Loucy (cell line): ENCODE results near the gene KIRREL3.

Source experiments
- H2AFZ ChIP-seq: fragments of 200-600 bp; sonication (generic); 2 replicates; pipeline ENCODE4 v1.6.0; 2016; ENCODE audit warnings: antibody characterized with exemption, mild to moderate bottlenecking, low read length, moderate library complexity
- H3F3A ChIP-seq: fragments of 200-600 bp; 2 replicates; pipeline ENCODE4 v1.6.0; 2016; ENCODE audit warnings: antibody characterized with exemption, low read depth, mild to moderate bottlenecking
- H3K27me3 ChIP-seq: fragments of 200-600 bp; sonication (generic); 2 replicates; pipeline ENCODE4 v1.6.1; 2014; ENCODE audit warnings: low read length, mild to moderate bottlenecking; ENCODE audit not compliant: insufficient read depth, poor library complexity, severe bottlenecking
- H3K36me3 ChIP-seq: fragments of 200-600 bp; sonication (generic); 2 replicates; pipeline ENCODE4 v1.6.1; 2016; ENCODE audit warnings: low read length; ENCODE audit not compliant: insufficient read depth
- H3K4me1 ChIP-seq: fragments of 200-600 bp; sonication (generic); 2 replicates; pipeline ENCODE4 v1.5.1; 2014; ENCODE audit warnings: low read length, mild to moderate bottlenecking; ENCODE audit not compliant: insufficient read depth, poor library complexity, severe bottlenecking
- H3K4me2 ChIP-seq: fragments of 200-600 bp; sonication (generic); 2 replicates; pipeline ENCODE4 v1.6.0; 2014; ENCODE audit warnings: antibody characterized with exemption, low read length, low read depth, mild to moderate bottlenecking; ENCODE audit not compliant: poor library complexity, severe bottlenecking
- H3K4me3 ChIP-seq: fragments of 200-600 bp; sonication (generic); 2 replicates; pipeline ENCODE4 v1.5.1; 2014; ENCODE audit warnings: low read length, mild to moderate bottlenecking, mixed read lengths; ENCODE audit not compliant: poor library complexity, severe bottlenecking
- H3K79me2 ChIP-seq: fragments of 200-600 bp; sonication (generic); 2 replicates; pipeline ENCODE4 v1.6.1; 2014; ENCODE audit warnings: low read length; ENCODE audit not compliant: insufficient read depth
- H3K9ac ChIP-seq: fragments of 200-600 bp; sonication (generic); 2 replicates; pipeline ENCODE4 v1.6.0; 2014; ENCODE audit warnings: mild to moderate bottlenecking, low read depth, low read length, moderate library complexity; ENCODE audit not compliant: poor library complexity, severe bottlenecking
- H3K9me2 ChIP-seq: fragments of 200-600 bp; sonication (generic); replicated peaks from 2 replicates; pipeline ENCODE4 v1.6.1; 2016; ENCODE audit warnings: low read depth, low read length, mixed read lengths
- H3K9me3 ChIP-seq: fragments of 200-600 bp; sonication (generic); 2 replicates; pipeline ENCODE4 v1.6.1; 2014; ENCODE audit warnings: mild to moderate bottlenecking, antibody characterized with exemption, low read length, low read depth; ENCODE audit not compliant: insufficient read depth
- H4K20me1 ChIP-seq: fragments of 200-600 bp; sonication (generic); 2 replicates; pipeline ENCODE4 v1.6.0; 2014; ENCODE audit warnings: antibody characterized with exemption, low read length, mild to moderate bottlenecking; ENCODE audit not compliant: insufficient read depth, poor library complexity, severe bottlenecking
- EZH2phosphoT487 ChIP-seq: fragments of 200-600 bp; IDR thresholded peaks from 2 replicates; pipeline ENCODE4 v1.6.1; 2018; ENCODE audit warnings: antibody characterized with exemption, mild to moderate bottlenecking, moderate library complexity, borderline replicate concordance
- TF ChIP-seq, protein P1 (sequence below): fragments of 200-600 bp; sonication (generic); conservative IDR thresholded peaks from 2 replicates; pipeline ENCODE4 v1.5.1; 2014; ENCODE audit warnings: mild to moderate bottlenecking, antibody characterized with exemption, low read length

The KIRREL3 gene

DNA sequence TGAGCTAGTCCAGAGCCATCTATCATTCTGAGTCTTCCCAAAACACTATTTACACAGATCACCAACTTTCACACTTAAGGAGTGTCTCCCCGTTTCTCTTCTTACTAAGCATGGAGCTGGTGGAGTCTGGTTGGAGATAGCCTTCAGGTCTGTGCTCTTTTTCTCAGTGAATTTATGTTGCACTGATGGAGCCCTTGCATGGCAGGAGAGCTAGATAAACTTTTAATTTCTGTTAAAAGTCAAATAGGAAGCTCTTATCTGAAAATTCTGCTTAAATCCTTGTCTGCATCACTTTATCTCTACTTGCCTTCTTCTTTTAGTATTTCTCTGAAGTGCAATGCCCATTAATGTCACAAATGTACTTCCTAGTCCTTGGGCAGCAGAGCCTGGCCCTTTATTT lies 581.7 kb downstream of the KIRREL3 start:
- Histone ChIP-seq H3K4me3 (no peak overlapping the region), H3K27me3 (no peaks in the 10 kb centered on the region), H4K20me1 (no peaks in the 10 kb centered on the region), H3F3A (no peaks in the 10 kb centered on the region; the same call in 1 of the 2 replicates), H3K36me3 (peaks cover 26% of the 10 kb centered on the region; the same call in 1 of the 2 replicates), H2AFZ (no peak overlapping the region), H3K9me3 (no peaks in the 10 kb centered on the region), H3K4me1 (peaks cover 30% of the 10 kb centered on the region), H3K4me2 (no peak overlapping the region), H3K9me2 (no peaks in the 10 kb centered on the region), H3K9ac (no peak overlapping the region), H3K79me2 (no peaks in the 10 kb centered on the region)
- TF ChIP-seq, protein P1, sequence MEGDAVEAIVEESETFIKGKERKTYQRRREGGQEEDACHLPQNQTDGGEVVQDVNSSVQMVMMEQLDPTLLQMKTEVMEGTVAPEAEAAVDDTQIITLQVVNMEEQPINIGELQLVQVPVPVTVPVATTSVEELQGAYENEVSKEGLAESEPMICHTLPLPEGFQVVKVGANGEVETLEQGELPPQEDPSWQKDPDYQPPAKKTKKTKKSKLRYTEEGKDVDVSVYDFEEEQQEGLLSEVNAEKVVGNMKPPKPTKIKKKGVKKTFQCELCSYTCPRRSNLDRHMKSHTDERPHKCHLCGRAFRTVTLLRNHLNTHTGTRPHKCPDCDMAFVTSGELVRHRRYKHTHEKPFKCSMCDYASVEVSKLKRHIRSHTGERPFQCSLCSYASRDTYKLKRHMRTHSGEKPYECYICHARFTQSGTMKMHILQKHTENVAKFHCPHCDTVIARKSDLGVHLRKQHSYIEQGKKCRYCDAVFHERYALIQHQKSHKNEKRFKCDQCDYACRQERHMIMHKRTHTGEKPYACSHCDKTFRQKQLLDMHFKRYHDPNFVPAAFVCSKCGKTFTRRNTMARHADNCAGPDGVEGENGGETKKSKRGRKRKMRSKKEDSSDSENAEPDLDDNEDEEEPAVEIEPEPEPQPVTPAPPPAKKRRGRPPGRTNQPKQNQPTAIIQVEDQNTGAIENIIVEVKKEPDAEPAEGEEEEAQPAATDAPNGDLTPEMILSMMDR: no peak
- TF ChIP-seq EZH2phosphoT487: no peak

DNA sequence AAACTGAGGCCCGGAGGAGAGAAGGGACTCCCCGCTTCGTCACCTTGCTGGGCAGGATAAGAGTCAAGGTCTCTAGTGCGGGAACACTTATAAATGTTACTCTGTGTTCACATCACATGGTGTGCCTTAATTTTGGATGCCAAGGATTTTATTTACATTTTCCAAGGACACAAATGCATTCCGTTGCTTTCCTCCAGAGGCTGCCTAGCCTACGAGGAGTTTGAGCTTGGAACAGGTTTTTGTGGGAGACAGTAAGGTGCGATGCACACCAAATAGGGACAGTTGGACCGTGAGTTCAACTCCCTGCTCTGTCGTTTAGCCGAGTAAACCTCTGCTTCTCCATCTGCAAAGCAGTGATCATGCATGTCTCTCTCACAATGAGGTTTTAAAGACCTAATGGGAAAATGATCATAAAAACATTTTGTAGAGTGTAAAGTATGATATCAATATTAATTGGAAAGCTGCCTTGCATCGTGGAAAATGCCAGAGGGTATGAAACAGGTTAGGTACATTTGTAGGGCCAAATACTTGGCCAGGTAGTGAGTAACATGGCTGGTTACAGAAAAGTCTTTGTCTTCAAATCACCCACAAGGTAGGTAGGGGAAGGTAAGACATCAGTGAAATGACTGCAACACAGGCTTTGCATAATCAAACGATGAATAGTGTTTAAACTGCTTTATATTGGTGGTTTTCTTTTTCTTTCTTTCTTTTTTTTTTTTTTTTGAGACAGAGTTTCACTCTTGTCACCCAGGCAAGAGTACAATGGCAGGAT lies 583.3 kb downstream of the KIRREL3 start:
- H3K4me2 ChIP-seq: no peak overlapping the region
- peaks cover 40% of the 10 kb centered on the region; the same call in 1 of the 2 replicates for H3K36me3 ChIP-seq
- no peak overlapping the region for H3K4me3 ChIP-seq
- H3K9me3 ChIP-seq: no peaks in the 10 kb centered on the region
- H3K79me2 ChIP-seq: no peaks in the 10 kb centered on the region
- no peaks in the 10 kb centered on the region for H4K20me1 ChIP-seq
- peaks cover 17% of the 10 kb centered on the region for H3K4me1 ChIP-seq
- no peak overlapping the region for H2AFZ ChIP-seq
- no peak overlapping the region for H3K9ac ChIP-seq
- H3F3A ChIP-seq: no peaks in the 10 kb centered on the region; the same call in 1 of the 2 replicates
- no peak for TF ChIP-seq EZH2phosphoT487
- TF ChIP-seq, protein P1: no peak
- H3K9me2 ChIP-seq: no peaks in the 10 kb centered on the region
- H3K27me3 ChIP-seq: no peaks in the 10 kb centered on the region

DNA sequence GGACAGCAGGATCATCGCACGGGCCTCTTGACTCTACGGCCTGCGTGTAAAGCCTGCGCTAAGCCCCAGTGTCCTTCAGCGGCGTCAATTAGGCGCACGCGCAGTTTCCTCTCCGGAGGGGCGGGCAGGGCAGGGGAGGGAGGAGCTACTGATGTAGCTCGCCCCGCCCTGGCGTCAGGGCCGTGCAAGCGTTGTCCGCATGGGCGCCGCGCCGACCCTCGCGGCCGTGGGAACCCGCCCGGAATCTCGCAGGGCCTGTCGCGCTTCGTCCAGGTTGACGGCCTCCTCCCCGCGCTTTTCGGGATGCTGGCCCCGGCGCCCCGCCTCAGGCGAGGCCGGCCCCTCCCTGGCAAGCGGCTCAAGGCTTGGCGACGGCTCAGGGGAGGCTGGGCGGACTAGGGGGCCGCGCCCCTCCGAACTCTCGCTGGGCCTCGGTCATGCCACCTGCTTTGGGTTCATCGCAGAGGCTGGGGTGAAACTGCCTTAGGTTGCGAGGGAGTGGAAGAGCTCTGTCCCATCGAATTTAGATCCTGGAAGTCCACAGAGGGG lies 584.0 kb downstream of the KIRREL3 start:
- Histone ChIP-seq H3K9me2 (no peaks in the 10 kb centered on the region), H3K4me1 (peaks cover 17% of the 10 kb centered on the region), H4K20me1 (no peaks in the 10 kb centered on the region), H3K4me3 (no peak overlapping the region), H3K79me2 (no peaks in the 10 kb centered on the region), H2AFZ (no peak overlapping the region), H3F3A (no peaks in the 10 kb centered on the region; the same call in 1 of the 2 replicates), H3K4me2 (no peak overlapping the region), H3K9ac (no peak overlapping the region), H3K36me3 (peaks cover 47% of the 10 kb centered on the region; the same call in 1 of the 2 replicates), H3K9me3 (no peaks in the 10 kb centered on the region), H3K27me3 (no peaks in the 10 kb centered on the region)
- TF ChIP-seq, protein P1: no peak
- no peak for TF ChIP-seq EZH2phosphoT487
